Coronary artery (tissue), 2 donors: ENCODE measurements around the gene MBD6.
"Not testable (repeated sequence)": the region's sequence is repeated elsewhere in the genome, so short reads cannot be mapped to it uniquely, and the experiment has no call there.

Source experiments
- DNase-seq: peaks from one replicate; pipeline ENCODE4 v3.0.0-alpha.2; 2017; ENCODE audit warnings: low spot score
- H3K27ac ChIP-seq, 2 donors: fragments of 200-600 bp; sonication (generic); one replicate each; pipeline ENCODE4 v1.5.1; 2016 to 2019
- H3K4me3 ChIP-seq: fragments of 200-600 bp; sonication (generic); 2 replicates; pipeline ENCODE4 v1.5.1; 2016; ENCODE audit warnings: mild to moderate bottlenecking, moderate library complexity
- CTCF ChIP-seq: fragments of 200-600 bp; sonication (generic); IDR thresholded peaks from one replicate; pipeline ENCODE4 v1.5.1; 2019; ENCODE audit warnings: antibody characterized with exemption

MBD6 gene

GRCh38 chr12:57514720-57515407 lies 7.8 kb upstream of the MBD6 start:
- peak overlapping the region in 1 of 2 donors; percentile 19 for H3K27ac ChIP-seq
- no peak for DNase-seq
- no peak for TF ChIP-seq CTCF
- no peak overlapping the region for H3K4me3 ChIP-seq

GRCh38 chr12:57515408-57515933 lies 7.2 kb upstream of the MBD6 start:
- Histone ChIP-seq H3K4me3 (no peak overlapping the region), H3K27ac (no peak overlapping the region)
- TF ChIP-seq CTCF = no peak
- no peak for DNase-seq

GRCh38 chr12:57515934-57516541 lies 6.6 kb upstream of the MBD6 start:
- no peak for TF ChIP-seq CTCF
- DNase-seq = no peak
- H3K4me3 ChIP-seq = no peak overlapping the region
- peak overlapping the region in 1 of 2 donors; percentile 98 for H3K27ac ChIP-seq

GRCh38 chr12:57516617-57517153 lies 5.9 kb upstream of the MBD6 start:
- H3K27ac ChIP-seq = peak overlapping the region; percentile 2 to 98
- no peak for DNase-seq
- no peak for TF ChIP-seq CTCF
- no peak overlapping the region for H3K4me3 ChIP-seq

DNA sequence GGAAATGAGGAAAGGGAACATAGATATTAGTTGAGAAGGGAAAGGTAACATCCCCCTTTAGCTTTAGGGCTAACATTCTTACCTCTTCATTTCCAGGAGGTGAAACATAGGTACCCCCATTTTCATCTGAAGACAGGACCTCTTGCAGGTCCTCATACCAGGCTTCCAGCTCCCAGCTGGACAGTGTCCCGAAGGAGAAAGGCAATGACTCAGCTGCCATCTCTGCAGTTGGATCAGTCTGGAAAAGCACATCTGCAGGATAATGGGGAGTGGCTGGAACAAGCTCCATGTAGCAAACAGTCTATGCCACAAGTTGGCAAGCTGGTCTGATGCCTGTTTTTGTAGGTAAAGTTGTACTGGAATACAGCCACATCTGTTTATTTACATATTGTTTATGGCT lies 5.4 kb upstream of the MBD6 start:
- no peak for TF ChIP-seq CTCF
- Histone ChIP-seq H3K4me3 (no peak overlapping the region), H3K27ac (peak overlapping the region; percentile 2 to 98)
- no peak for DNase-seq

GRCh38 chr12:57517718-57518117 lies 4.9 kb upstream of the MBD6 start:
- not testable (repeated sequence) for DNase-seq
- Histone ChIP-seq H3K27ac (peak overlapping the region; percentile 98 to 99), H3K4me3 (peak overlapping the region; percentile 80)

DNA sequence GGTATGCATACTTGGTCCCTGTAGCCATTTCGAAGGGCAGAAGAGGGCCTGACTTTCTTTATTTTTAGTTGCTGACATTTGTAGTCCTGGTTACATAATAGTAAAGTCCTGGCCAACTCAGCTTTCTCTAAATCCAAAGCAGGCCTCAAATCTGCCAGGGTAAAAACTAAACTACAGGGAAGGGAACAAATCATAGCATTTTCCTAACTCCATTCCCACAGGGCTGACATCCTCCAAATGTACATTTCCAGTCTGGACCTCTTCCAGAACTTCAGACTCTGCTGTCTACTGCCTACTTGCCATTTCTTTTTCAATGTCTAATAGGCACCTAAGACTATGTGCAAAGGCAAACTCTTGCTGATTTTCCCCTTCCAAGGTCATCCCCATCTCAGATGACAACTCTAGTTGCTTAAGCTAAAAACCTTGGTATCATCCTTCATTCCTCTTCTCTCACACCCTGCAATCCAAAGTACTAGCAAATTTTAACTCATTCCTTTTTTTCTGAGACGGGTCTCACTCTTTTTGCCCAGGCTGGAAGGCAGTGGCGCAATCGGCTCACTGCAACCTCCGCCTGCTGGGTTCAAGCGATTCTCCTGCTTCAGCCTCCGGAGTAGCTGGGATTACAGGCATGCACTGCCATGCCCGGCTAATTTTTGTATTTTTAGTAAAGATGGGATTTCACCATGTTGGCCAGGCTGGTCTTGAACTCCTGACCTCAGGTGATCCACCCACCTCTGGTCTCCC lies 4.3 kb upstream of the MBD6 start:
- no peak for TF ChIP-seq CTCF
- Histone ChIP-seq H3K27ac (peak overlapping the region; percentile 98 to 99), H3K4me3 (peak overlapping the region; percentile 80)
- no peak for DNase-seq
